Neural crest cell (in vitro differentiated cells): Measurements from ENCODE around the gene FCN1. TPM values are rescaled to one million over a fixed set of nuclear protein-coding genes. Genes with fewer than 3 reads are reported as not detected.
"Not testable (repeated sequence)": the region's sequence is repeated elsewhere in the genome, so short reads cannot be mapped to it uniquely, and the experiment has no call there.

Experiments
- DNase-seq: peaks from one replicate; pipeline ENCODE4 v3.0.0; 2021; ENCODE audit warnings: low read depth, mixed read lengths, low spot score
- H3K27ac Mint-ChIP-seq: one replicate; pipeline ENCODE4 v1.8.0; 2021; ENCODE audit warnings: mild to moderate bottlenecking, mixed read lengths; ENCODE audit not compliant: unreplicated experiment
- H3K27me3 Mint-ChIP-seq: 2 replicates; pipeline ENCODE4 v1.8.0; 2021; ENCODE audit warnings: low read depth, mild to moderate bottlenecking, mixed read lengths
- H3K36me3 Mint-ChIP-seq: 2 replicates; pipeline ENCODE4 v1.8.0; 2021; ENCODE audit warnings: low read depth, mild to moderate bottlenecking, mixed read lengths
- H3K4me1 Mint-ChIP-seq: 2 replicates; pipeline ENCODE4 v1.8.0; 2021; ENCODE audit warnings: mixed read lengths
- H3K4me3 Mint-ChIP-seq: one replicate; pipeline ENCODE4 v1.8.0; 2021; ENCODE audit warnings: mild to moderate bottlenecking, mixed read lengths
- H3K9me3 Mint-ChIP-seq: 2 replicates; pipeline ENCODE4 v1.8.0; 2021; ENCODE audit warnings: mixed read lengths
- total RNA-seq: library from RNA; stranded (reverse); gene quantifications from 2 replicates; pipeline ENCODE4 v1.2.1, GENCODE V29; 2021
- TF ChIP-seq, protein P1 (sequence below): fragments of 200-600 bp; sonication (generic); conservative IDR thresholded peaks from 2 replicates; pipeline ENCODE4 v1.5.0; 2021; ENCODE audit warnings: antibody characterized with exemption, mild to moderate bottlenecking

The FCN1 gene
- total RNA-seq, 1 donor from 2014 or later = not detected

DNA sequence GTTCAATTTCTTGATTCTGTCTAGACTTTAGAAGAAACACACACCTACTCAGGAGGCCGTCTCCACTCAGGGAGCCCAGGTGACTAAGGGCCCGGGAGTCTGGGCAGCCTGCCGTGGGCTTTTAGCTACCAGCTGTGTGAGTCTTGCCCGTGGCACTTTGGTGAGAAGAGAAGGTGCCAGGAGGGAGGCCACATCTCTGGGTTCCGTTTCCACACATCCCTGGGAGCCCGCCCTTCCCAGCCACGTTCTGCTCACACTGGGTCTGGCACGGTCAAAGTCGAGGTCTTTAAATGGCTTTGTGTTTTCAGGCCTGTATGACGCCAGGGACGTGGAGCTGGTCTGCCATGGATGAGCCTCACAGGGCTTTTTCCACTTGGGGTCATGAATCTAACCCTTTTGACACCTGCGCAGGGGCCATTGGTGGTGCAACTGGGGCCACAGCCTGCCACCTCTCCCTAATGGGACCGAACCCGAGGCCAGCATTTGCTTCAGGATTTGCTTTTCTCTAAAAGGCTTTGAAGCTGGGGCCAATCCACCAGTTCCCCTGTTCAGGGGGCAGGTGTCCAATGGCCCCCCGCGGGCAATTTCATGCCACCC, 54.3 kb downstream of the FCN1 start:
- TF ChIP-seq, protein P1, sequence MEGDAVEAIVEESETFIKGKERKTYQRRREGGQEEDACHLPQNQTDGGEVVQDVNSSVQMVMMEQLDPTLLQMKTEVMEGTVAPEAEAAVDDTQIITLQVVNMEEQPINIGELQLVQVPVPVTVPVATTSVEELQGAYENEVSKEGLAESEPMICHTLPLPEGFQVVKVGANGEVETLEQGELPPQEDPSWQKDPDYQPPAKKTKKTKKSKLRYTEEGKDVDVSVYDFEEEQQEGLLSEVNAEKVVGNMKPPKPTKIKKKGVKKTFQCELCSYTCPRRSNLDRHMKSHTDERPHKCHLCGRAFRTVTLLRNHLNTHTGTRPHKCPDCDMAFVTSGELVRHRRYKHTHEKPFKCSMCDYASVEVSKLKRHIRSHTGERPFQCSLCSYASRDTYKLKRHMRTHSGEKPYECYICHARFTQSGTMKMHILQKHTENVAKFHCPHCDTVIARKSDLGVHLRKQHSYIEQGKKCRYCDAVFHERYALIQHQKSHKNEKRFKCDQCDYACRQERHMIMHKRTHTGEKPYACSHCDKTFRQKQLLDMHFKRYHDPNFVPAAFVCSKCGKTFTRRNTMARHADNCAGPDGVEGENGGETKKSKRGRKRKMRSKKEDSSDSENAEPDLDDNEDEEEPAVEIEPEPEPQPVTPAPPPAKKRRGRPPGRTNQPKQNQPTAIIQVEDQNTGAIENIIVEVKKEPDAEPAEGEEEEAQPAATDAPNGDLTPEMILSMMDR = no peak
- Mint-ChIP-seq H3K36me3 (no peaks in the 10 kb centered on the region), H3K27ac (no peak overlapping the region), H3K4me3 (no peak overlapping the region), H3K27me3 (peaks cover 4% of the 10 kb centered on the region), H3K9me3 (peaks cover 2% of the 10 kb centered on the region), H3K4me1 (no peaks in the 10 kb centered on the region)
- DNase-seq = no peak

DNA sequence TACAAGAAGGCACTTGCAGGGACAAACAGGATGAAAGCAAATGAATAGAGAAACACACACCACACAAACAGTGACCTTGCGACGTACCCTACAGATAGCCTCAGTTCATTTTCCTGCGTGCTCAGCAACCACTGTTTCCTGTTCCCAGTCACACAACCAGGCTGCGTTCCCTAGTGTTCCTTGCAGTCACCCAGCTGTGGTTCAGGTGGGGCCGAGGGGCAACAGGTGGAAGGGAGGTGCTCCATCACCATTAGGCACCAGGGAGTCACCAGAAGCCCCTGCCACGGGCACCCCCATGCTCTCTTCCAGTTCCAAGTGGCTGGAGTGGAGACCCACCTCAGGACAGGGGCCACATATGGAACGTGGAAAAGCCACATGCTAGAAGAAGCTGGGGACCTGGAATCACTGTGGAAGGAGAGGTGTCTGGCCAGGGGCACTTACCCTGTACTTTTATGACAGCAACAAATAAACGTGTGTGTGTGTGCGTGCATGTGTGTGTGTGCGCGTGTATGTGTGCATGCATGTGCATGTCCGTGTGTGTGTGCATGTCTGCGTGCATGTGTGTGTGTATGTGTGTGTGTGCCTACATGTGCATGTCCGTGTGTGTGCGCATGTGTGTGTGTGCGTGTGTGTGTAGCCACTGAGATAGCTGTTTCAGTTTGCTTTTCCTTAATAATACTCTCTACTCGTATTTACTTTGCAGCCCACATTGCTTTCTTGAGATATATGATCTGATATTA, 55.9 kb downstream of the FCN1 start:
- H3K4me3 Mint-ChIP-seq = no peak overlapping the region
- peaks cover 2% of the 10 kb centered on the region for H3K9me3 Mint-ChIP-seq
- H3K4me1 Mint-ChIP-seq = no peaks in the 10 kb centered on the region
- no peaks in the 10 kb centered on the region for H3K36me3 Mint-ChIP-seq
- H3K27me3 Mint-ChIP-seq = peaks cover 10% of the 10 kb centered on the region
- H3K27ac Mint-ChIP-seq = no peak overlapping the region
- no peak for DNase-seq
- TF ChIP-seq, protein P1 = no peak

DNA sequence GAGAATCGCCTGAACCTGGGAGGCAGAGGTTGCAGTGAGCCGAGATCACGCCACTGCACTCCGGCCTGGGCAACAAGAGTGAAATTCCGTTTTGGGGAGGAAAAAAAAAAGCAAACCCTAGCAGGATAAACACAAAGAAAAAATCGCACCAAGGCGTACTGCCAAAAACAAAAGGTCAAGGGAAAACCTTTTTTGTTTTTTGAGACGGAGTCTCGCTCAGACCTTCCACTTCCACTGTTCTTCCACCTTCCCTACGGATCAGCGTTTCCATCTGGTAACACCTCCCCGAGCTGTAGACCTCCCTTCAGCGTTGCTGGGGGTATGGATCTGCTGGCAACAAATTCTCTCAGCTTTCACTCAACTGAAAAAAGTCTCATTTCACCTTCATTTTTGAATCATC, 57.2 kb downstream of the FCN1 start:
- H3K9me3 Mint-ChIP-seq = peaks cover 2% of the 10 kb centered on the region
- H3K4me1 Mint-ChIP-seq = no peaks in the 10 kb centered on the region
- DNase-seq = no peak
- TF ChIP-seq, protein P1 = no peak
- no peaks in the 10 kb centered on the region for H3K36me3 Mint-ChIP-seq
- no peak overlapping the region for H3K27ac Mint-ChIP-seq
- peaks cover 12% of the 10 kb centered on the region for H3K27me3 Mint-ChIP-seq
- H3K4me3 Mint-ChIP-seq = no peak overlapping the region

DNA sequence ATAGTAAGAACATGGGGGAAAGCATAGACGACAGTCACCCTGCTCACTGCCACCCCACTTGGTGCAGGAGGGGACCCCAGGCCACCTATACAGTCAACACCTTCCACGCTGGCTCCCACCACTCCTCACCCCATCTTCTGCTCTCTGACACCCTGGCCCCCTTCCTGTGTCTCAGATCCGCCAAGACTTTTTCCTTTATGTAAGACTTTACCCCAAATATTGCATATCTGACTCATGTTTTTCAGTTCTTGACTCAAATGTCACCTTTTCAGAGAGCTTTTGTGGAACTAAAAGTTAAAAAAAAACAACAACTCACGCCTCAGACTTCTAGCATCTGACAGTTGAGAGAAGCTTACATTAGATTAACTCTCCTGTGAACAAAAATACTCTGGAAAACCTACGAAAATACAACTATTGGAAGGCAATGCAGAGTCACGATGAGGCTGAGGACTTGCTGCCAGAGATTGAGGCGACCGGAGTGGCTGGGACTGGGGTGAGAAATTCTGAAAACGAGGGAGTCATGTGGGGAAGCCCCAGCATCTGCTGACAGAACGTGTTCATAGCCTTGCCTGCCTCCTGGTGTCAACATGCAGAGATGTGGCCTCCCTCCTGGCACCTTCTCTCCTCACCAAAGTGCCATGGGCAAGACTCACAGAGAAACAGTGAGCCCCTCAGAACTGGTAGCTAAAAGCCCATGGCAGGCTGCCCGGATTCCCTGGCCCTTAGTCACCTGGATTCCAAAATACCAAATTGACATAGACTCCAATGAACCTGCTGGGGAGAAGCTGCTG, 59.5 kb downstream of the FCN1 start:
- TF ChIP-seq, protein P1 = no peak
- Mint-ChIP-seq H3K27me3 (peaks cover 12% of the 10 kb centered on the region), H3K27ac (no peak overlapping the region), H3K9me3 (peaks cover 2% of the 10 kb centered on the region), H3K4me3 (no peak overlapping the region), H3K36me3 (no peaks in the 10 kb centered on the region), H3K4me1 (no peaks in the 10 kb centered on the region)
- DNase-seq = no peak

DNA sequence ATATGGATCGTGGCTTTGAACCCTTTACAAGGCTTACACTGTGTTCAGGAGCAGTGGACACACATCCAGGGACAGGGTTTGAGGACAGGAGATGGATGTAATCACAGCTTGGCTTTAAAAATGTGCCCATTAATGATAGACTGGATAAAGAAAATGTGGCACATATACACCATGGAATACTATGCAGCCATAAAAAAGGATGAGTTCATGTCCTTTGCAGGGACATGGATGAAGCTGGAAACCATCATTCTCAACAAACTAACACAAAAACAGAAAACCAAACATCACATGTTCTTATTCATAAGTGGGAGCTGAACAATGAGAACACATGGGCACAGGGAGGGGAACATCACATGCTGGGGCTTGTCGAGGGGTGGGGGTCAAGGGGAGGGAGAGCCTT, 60.3 kb downstream of the FCN1 start:
- not testable (repeated sequence) for H3K4me3 Mint-ChIP-seq

More for the DNA sequence above, 60.3 kb downstream of the FCN1 start:
- peaks cover 12% of the 10 kb centered on the region for H3K27me3 Mint-ChIP-seq
- not testable (repeated sequence) for H3K9me3 Mint-ChIP-seq, DNase-seq, H3K27ac Mint-ChIP-seq, H3K4me1 Mint-ChIP-seq, H3K36me3 Mint-ChIP-seq
